Glomerular endothelial cell (primary cell): ENCODE data around the gene MYL2. TPM values are rescaled to one million over a fixed set of nuclear protein-coding genes. Genes with fewer than 3 reads are reported as not detected.

Source experiments
- DNase-seq: peaks from one replicate; pipeline ENCODE4 v3.0.0-alpha.2; 2011; ENCODE audit warnings: low read depth, low spot score; ENCODE audit errors: extremely low read depth
- total RNA-seq: library from RNA; depleted of rRNA; stranded (reverse); fragments of >200 nt; gene quantifications from 2 replicates; pipeline ENCODE4 v1.2.3, GENCODE V29; 2015

The MYL2 gene
- total RNA-seq, 1 donor from 2014 or later = not detected

GRCh38 chr12:110901401-110901800, 19.0 kb downstream of the MYL2 start:
- no peak for DNase-seq

- no peak for DNase-seq
Observed at GRCh38 chr12:110896559-110896958, 23.8 kb downstream of the MYL2 start.

- no peak for DNase-seq
Observed at GRCh38 chr12:110893956-110894355, 26.4 kb downstream of the MYL2 start.

GRCh38 chr12:110889361-110889760, 31.0 kb downstream of the MYL2 start:
- DNase-seq = no peak

GRCh38 chr12:110888256-110888991, 32.0 kb downstream of the MYL2 start:
- DNase-seq = no peak

GRCh38 chr12:110885152-110885840, 35.1 kb downstream of the MYL2 start:
- DNase-seq = no peak

GRCh38 chr12:110883251-110883650, 37.1 kb downstream of the MYL2 start:
- no peak for DNase-seq

GRCh38 chr12:110880651-110881050, 39.7 kb downstream of the MYL2 start:
- DNase-seq = no peak

- no peak for DNase-seq
Observed at GRCh38 chr12:110874781-110875180, 45.6 kb downstream of the MYL2 start.

GRCh38 chr12:110874351-110874750, 46.0 kb downstream of the MYL2 start:
- DNase-seq = no peak

- no peak for DNase-seq
Observed at GRCh38 chr12:110872100-110872499, 48.3 kb downstream of the MYL2 start.

GRCh38 chr12:110869803-110870202, 50.6 kb downstream of the MYL2 start:
- DNase-seq = no peak

- no peak for DNase-seq
Observed at GRCh38 chr12:110869026-110869425, 51.4 kb downstream of the MYL2 start.

- no peak for DNase-seq
Observed at GRCh38 chr12:110865521-110865920, 54.9 kb downstream of the MYL2 start.

GRCh38 chr12:110863161-110863560, 57.2 kb downstream of the MYL2 start:
- DNase-seq = no peak

GRCh38 chr12:110862329-110862728, 58.0 kb downstream of the MYL2 start:
- DNase-seq = peak; percentile 36

- DNase-seq = no peak
Observed at GRCh38 chr12:110861729-110862128, 58.6 kb downstream of the MYL2 start.

Other genes with a start within 250 kb of the MYL2 start
- 0.58 and 1.9 TPM in 2 replicates for gene HVCN1, start 231.5 kb downstream of the MYL2 start, total RNA-seq
- 77.5 and 90.4 TPM in 2 replicates for gene PPP1CC, start 177.7 kb downstream of the MYL2 start, total RNA-seq
- gene CCDC63, start 73.6 kb downstream of the MYL2 start, total RNA-seq = not detected in 2 replicates
- not detected in 2 replicates for gene CUX2, start 113.6 kb upstream of the MYL2 start, total RNA-seq